GM18951 (cell line): ENCODE results near the gene FXYD4.

Experiments
- POLR2A ChIP-seq: IDR thresholded peaks from 4 replicates; pipeline ENCODE4 v1.6.1; 2011; ENCODE audit warnings: mild to moderate bottlenecking; ENCODE audit not compliant: insufficient read length, insufficient read depth; ENCODE audit errors: extremely low read depth
- in situ Hi-C: fragments of 300-500 bp; cut with MboI; formaldehyde crosslinking; loops from one replicate; pipeline ENCODE4 v1.12.0; 2022; ENCODE audit warnings: low sequenced_read_pairs, mixed read lengths, inconsistent platforms; ENCODE audit not compliant: unreplicated experiment

FXYD4 gene

DNA sequence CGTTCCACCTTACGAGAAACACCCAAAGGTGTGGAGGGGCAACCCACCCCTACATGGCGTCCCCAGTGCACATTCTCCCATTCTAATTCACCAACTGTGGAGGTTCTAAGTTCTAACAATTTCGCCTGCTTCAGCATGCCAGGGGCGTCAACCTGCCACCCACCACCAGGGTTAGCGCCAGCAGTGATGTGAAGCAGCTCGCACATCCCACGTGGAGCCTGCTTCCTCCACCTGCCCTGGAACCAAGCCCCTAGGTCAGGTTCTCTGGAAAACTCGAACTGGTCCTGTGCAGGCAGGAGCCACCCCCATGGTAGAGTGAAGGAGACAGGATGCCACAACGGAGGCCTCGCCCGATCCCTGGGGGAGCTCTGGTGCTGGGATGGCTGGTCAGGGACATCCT lies 33.3 kb upstream of the FXYD4 start:
- no peak for TF ChIP-seq POLR2A
- in situ Hi-C loops: no loop called here

DNA sequence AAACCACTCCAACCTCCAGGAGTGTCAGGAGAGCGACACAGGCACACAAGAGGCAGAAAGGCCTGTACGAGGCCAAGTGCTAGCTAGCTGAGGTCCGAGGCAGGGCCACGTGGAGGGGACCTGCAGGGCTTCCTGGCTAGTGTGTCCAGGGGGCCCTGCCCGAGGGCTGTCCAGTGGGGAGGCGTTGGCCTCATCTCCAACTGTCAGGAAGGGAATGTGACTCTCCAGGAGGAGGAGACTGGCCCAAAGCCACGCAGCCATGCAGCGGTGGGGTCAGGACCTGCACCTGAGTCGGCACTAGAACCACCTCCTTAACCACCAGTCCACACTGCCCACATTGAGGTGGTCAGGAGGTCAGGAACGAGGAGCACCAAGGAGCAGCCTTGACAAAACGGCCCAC lies 32.3 kb upstream of the FXYD4 start:
- in situ Hi-C loops: no loop called here
- no peak for TF ChIP-seq POLR2A

DNA sequence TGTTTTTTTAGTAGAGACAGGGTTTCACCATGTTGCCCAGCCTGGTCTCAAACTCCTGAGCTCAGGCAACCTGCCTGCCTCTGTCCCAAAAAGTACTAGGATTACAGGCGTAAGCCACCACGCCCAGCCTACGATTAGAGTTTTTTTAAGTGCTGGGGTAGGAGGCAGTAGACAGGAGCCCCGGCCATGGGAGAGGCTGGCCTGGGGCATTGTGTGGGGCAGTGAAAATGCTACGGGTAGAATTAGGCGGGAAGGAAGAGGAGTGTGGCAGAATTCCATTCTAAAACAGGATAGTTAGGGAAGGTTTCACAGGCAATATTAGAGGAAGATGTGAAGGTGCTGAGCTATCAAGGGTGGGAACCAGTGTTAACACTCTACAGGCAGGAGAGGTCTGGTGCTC lies 31.3 kb upstream of the FXYD4 start:
- in situ Hi-C loops: no loop called here

DNA sequence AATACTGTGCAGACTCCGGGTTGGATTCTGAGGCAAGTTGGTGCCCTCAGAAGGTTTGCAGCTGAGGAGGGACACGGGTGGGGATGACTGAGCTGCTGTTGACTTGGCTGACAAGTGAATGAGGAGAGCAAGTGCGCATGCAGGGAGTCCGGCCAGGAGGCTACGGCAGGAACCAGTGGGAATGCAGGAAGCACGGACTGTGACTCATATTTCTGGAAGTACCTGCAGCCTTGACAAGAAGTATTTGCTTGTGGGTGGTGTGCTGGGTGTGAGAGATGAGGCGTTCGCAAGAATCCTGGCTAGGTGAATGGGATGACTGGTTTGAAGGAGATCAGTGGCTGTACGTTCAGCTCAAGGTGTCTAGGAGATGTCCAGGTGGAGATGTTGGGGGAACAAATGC lies 30.8 kb upstream of the FXYD4 start:
- in situ Hi-C loops: no loop called here
- no peak for TF ChIP-seq POLR2A

More for the DNA sequence above, 31.3 kb upstream of the FXYD4 start:
- TF ChIP-seq POLR2A: no peak

DNA sequence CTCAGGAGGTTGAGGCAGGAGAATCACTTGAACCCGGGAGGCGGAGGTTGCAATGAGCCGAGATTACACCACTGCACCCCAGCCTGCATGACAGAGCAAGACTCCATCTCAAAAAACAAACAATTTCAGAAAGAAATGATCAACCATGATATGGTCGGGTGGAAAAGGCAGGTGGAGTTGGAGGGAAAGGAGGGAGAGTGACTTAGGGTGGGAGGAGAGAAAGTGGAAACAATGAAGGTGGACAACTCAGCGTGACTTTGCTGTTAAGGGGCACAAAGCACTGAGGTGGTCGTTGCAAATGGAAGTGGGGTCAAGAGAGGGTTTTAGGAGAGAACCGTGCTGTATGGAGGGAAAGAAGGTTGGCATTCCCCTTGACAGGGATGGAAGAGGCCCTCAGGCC lies 30.0 kb upstream of the FXYD4 start:
- no peak for TF ChIP-seq POLR2A
- in situ Hi-C loops: no loop called here

DNA sequence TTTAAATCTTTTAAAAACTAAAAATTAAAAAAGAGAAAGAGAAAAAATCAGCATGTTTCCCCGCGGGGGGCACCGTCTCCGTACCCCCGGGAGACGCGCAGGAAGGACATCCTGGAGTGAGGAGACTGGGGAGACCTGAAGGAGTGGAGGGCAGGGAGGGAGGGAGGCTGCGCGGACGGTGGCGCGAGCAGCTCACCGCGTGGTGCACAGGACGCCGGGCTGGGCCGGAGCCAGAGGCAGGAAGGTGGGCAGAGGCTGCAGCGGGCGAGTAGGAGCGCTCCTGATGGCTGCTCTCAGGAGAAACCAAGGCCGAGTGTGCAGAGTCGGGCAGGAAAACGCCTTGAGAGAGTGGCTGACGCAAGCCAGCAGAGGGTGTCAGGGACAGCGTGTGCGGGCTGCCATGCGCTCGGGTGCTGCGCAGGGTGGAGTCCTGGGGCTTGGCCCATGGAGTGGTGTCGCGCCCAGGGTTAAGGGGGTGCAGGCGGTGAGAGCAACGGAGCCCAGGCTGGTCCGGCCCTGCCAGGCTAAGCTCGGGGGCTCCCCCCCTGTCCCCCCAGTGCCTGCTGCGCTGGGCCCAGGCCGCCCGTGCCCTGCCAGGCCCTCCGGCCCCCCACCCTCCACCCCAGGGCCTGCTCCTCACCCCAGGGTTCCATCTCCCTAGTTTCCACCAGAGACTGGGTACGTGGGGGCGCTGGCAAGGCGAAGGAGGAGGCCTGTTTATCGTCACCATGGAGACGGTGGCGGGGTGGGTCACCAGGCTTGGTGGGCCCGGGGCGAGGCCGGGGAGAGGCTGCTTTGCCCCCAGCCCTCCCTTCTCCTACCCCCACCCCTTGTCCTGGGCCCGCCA lies 28.9 kb upstream of the FXYD4 start:
- in situ Hi-C loops: no loop called here
- no peak for TF ChIP-seq POLR2A

DNA sequence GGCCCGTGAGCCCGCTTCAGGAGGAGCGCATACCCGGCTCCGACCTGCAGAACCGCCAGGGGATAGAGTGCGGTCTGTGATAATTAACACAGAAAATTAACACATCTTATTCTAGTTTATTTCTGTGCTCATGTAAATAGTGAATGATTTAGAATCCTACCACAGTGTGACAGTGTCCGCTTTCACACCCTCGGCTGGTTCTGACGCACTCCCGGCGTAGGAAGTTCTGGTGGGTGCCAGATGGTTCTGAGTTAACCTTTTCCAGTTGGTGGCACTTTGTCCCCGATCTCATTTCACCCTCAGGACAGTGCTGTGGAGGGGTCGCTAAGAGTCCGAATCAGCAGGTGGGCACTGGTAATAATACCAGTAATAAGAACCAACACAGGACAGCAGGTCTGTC lies 28.3 kb upstream of the FXYD4 start:
- in situ Hi-C loops: no loop called here
- TF ChIP-seq POLR2A: no peak

DNA sequence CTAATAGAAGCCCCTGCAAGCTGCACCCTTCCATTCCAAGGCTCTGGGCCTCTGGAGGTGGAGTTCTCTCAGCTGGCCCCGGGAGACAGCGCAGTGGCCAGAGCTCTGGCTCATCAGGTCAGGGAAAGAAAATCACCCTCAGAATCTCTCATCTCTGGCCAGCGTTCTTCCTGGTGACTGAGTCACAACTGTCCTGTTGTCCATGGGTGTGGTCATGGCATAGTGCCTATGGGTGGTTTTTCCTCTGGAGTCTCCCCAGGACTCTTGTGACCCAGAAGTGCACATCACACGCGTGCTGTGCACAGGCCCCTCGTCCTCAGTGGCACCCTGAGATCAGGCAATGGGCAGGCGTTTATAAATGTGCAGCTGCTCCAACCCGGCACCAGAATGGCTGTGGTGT lies 27.4 kb upstream of the FXYD4 start:
- in situ Hi-C loops: no loop called here
- no peak for TF ChIP-seq POLR2A

DNA sequence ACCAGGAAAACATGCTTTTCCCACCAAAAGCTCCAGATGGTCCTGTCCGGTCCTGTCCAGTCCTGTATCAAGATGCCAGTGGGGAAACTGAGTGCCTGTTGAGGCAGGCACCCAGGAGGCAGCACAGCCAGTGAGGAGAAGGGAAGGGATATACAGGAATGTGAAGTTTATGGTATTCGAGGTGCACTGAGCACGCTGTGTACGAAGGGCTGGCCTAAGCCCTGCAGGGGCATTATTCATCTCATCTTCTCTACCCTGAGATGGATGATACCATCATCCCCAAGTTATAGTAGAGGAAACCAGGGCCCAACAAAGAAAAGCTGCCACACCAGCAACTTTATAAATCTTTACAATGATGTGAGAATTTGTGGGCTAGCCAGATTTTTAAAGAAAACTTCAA lies 23.4 kb upstream of the FXYD4 start:
- TF ChIP-seq POLR2A: no peak

DNA sequence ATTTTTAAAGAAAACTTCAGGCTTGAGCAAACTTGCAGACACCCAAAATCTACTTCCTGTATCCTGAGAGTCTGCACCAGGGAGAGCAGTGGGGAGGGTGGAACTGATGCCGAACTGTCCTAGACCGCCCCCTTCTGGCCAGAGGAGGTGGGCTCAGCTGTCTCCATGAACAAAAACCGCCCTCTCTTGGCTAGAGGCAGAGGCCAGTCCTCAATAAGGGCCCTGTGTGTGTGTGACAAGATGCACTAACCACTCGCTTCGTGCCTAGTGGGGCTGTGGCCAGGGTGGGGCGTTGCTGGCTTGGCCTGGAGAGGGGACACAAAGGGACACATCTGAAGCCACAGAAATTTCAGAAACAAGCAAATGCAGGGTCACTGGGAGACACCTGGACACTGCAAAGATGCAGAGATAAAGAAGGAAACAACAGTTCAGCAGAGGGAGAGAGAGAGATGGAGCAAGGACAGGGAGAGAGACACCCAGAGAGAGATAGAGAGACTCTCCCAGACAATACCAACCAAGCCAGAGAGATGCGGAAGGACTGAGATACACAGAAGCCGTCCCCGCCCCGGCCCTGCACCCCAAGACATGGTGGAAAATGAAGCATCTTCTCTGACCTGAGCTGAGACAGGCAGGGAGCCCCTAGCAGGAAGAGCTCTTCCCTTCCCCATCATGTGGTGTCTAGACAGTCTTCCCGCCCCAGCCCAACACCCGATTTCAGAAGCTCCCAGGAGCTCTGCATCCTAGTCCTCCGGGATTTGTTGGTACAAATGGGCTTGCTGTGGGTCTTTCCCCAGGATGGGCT lies 22.7 kb upstream of the FXYD4 start:
- in situ Hi-C loops: no loop called here
- TF ChIP-seq POLR2A: no peak

More for the DNA sequence above, 23.4 kb upstream of the FXYD4 start:
- in situ Hi-C loops: no loop called here

DNA sequence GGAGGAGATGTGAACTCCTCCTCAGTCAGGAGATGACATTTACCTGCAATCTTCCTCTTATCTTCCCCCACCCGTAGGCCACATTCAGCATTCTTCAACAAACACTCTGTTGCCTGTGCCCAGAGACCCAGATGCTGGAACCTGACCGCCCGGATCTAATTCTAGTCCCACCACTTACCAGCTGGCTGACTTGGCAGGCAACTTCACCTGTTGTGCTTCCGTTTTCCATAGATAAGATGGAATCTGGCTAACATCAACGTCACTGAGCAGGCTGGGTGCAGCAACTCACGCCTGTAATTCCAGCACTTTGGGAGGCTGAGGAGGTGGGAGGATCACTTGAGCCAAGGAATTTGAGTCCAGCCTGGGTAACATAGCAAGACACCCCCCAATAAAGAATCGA lies 21.3 kb upstream of the FXYD4 start:
- in situ Hi-C loops: no loop called here
- no peak for TF ChIP-seq POLR2A

DNA sequence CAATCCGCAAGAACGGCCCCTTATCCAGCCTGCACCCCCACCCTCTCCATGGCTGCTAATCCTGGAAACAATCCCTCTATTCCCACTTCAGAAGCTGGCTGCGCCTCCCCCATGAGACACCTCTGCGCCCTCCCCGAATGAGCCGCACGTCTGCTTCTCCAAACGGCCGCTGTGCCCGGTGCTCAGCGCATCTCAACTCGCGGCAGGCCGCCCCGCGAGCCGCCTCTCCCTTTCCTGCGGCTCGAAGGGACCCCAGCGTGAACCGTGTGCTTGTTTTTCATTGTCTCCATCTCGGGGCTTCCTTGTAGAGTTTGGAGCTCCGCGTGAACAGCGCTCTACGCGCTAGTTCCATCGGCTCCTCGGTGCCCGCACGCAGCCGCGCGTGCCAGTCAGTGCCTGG lies 20.8 kb upstream of the FXYD4 start:
- in situ Hi-C loops: no loop called here
- no peak for TF ChIP-seq POLR2A

DNA sequence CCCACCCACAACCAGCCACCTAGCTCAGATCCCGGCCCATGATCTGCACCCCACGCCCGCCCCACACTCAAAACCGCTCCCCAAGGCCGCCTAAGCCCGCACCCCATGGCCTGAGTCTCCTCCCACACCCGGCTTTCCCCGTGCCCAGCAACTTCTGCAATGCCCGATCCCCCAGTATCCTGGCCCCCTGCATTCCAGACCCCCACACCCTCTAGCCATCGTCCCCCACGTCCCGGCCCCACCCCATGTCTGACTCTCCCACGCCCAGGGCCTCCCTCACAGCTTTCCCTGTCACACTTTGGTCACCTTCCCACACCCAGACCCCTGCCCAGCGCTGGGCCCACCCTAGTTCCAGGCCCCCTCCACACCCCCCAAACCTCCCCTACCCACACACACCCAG lies 20.1 kb upstream of the FXYD4 start:
- TF ChIP-seq POLR2A: no peak
- in situ Hi-C loops: no loop called here

DNA sequence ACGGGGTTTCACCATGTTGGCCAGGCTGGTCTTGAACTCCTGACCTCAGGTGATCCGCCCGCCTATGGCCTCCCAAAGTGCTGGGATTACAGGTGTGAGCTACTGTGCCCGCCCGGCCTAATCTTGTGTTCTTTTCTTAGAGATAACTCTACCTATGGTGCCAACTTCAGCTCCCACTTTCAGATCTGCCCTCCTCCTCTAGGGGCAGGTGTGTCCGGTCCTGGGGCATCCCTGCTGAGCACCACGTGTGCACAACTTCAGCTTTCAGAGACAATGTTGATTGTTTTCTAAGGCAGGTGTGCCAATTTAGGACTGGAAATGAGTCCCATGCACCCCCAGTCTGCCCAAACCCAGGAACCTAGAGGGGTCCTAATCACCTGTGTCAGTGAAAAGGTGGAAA lies 18.5 kb upstream of the FXYD4 start:
- in situ Hi-C loops: no loop called here
- TF ChIP-seq POLR2A: no peak
